Liver (tissue), 3 donors: ENCODE data around the gene PIM1.

Experiments used
- TAF1 ChIP-seq: conservative IDR thresholded peaks from 2 replicates; pipeline ENCODE4 v1.6.1; 2016; ENCODE audit warnings: antibody characterized with exemption, mild to moderate bottlenecking
- TF ChIP-seq, protein P1 (sequence below): fragments of 150-350 bp; IDR thresholded peaks from 2 replicates; pipeline ENCODE4 v1.5.1; 2017; ENCODE audit warnings: improper control_type of control experiment, low read depth, low read length; ENCODE audit not compliant: missing input control
- TF ChIP-seq, protein P2 (sequence below): IDR thresholded peaks from 2 replicates; pipeline ENCODE4 v1.6.1; 2016; ENCODE audit warnings: antibody characterized with exemption, mild to moderate bottlenecking
- TF ChIP-seq, protein P3 (sequence below): IDR thresholded peaks from 2 replicates; pipeline ENCODE4 v1.6.1; 2016; ENCODE audit warnings: antibody characterized with exemption
- donor health status: healthy.
- donor health status: healthy.

DNA sequence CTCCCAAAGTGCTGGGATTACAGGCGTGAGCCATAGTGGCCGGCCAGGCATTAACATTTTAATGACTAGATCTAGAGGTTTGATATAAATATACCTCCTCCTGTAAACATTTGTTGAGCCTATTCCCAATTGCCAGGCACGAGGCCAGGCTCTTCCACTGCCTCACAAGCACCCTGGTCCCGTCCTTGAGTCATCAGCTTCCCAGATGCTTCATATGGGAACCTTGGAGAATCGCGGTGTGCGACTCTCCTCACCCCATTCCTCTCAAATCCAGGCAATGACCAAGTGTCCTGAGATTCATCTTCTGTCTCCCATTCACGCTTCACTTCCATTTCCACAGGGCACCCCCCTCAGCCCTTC, 35.9 kb upstream of the PIM1 start:
- TF ChIP-seq, protein P1, sequence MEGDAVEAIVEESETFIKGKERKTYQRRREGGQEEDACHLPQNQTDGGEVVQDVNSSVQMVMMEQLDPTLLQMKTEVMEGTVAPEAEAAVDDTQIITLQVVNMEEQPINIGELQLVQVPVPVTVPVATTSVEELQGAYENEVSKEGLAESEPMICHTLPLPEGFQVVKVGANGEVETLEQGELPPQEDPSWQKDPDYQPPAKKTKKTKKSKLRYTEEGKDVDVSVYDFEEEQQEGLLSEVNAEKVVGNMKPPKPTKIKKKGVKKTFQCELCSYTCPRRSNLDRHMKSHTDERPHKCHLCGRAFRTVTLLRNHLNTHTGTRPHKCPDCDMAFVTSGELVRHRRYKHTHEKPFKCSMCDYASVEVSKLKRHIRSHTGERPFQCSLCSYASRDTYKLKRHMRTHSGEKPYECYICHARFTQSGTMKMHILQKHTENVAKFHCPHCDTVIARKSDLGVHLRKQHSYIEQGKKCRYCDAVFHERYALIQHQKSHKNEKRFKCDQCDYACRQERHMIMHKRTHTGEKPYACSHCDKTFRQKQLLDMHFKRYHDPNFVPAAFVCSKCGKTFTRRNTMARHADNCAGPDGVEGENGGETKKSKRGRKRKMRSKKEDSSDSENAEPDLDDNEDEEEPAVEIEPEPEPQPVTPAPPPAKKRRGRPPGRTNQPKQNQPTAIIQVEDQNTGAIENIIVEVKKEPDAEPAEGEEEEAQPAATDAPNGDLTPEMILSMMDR = no peak
- TF ChIP-seq TAF1 = no peak
- TF ChIP-seq, protein P2, sequence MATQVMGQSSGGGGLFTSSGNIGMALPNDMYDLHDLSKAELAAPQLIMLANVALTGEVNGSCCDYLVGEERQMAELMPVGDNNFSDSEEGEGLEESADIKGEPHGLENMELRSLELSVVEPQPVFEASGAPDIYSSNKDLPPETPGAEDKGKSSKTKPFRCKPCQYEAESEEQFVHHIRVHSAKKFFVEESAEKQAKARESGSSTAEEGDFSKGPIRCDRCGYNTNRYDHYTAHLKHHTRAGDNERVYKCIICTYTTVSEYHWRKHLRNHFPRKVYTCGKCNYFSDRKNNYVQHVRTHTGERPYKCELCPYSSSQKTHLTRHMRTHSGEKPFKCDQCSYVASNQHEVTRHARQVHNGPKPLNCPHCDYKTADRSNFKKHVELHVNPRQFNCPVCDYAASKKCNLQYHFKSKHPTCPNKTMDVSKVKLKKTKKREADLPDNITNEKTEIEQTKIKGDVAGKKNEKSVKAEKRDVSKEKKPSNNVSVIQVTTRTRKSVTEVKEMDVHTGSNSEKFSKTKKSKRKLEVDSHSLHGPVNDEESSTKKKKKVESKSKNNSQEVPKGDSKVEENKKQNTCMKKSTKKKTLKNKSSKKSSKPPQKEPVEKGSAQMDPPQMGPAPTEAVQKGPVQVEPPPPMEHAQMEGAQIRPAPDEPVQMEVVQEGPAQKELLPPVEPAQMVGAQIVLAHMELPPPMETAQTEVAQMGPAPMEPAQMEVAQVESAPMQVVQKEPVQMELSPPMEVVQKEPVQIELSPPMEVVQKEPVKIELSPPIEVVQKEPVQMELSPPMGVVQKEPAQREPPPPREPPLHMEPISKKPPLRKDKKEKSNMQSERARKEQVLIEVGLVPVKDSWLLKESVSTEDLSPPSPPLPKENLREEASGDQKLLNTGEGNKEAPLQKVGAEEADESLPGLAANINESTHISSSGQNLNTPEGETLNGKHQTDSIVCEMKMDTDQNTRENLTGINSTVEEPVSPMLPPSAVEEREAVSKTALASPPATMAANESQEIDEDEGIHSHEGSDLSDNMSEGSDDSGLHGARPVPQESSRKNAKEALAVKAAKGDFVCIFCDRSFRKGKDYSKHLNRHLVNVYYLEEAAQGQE = no peak
- TF ChIP-seq, protein P3, sequence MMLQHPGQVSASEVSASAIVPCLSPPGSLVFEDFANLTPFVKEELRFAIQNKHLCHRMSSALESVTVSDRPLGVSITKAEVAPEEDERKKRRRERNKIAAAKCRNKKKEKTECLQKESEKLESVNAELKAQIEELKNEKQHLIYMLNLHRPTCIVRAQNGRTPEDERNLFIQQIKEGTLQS = no peak
